A673 (cell line): ENCODE data around the gene MLN.

ENCODE experiments used
- CTCF ChIP-seq: fragments of 300-800, 200-600 bp; sonication (generic); conservative IDR thresholded peaks from 2 replicates; pipeline ENCODE4 v1.5.1; 2017; ENCODE audit warnings: low read depth, mild to moderate bottlenecking, antibody characterized with exemption, low read length, moderate library complexity, mixed read lengths
- EZH2 ChIP-seq: fragments of 200-600 bp; sonication (generic); IDR thresholded peaks from 2 replicates; pipeline ENCODE4 v1.6.1; 2017; ENCODE audit warnings: borderline replicate concordance, low read depth, mild to moderate bottlenecking, mixed read lengths, antibody characterized with exemption, low read length; ENCODE audit not compliant: poor library complexity, severe bottlenecking

GRCh38 chr6:33846226-33846625 lies 42.4 kb upstream of the MLN start:
- TF ChIP-seq CTCF (no peak), EZH2 (no peak)
